Neutrophil (primary cell): ENCODE data around the gene TBC1D19.

ENCODE experiments used
- H3K27ac ChIP-seq: fragments of 200-600 bp; sonication (generic); 2 replicates; pipeline ENCODE4 v1.5.1; 2016; ENCODE audit warnings: mild to moderate bottlenecking, moderate library complexity
- H3K27me3 ChIP-seq: fragments of 200-600 bp; sonication (generic); 2 replicates; pipeline ENCODE4 v1.6.0; 2016; ENCODE audit warnings: mild to moderate bottlenecking
- H3K36me3 ChIP-seq: fragments of 200-600 bp; sonication (generic); 2 replicates; pipeline ENCODE4 v1.5.1; 2017
- H3K4me1 ChIP-seq, 2 experiments: fragments of 200-600 bp in 1 of 2; sonication (generic) in 1 of 2; 1 replicate in 1 of 2; 2 replicates in 1 of 2; pipeline versions ENCODE4 v1.5.1 to v1.6.1; 2013 to 2016; ENCODE audit warnings: low read depth in 1 of 2, low read length in 1 of 2, mild to moderate bottlenecking in 1 of 2, moderate library complexity in 1 of 2; ENCODE audit not compliant: control insufficient read depth in 1 of 2, insufficient read depth in 1 of 2
- H3K4me3 ChIP-seq, 2 experiments: fragments of 200-600 bp in 1 of 2; sonication (generic) in 1 of 2; 1 replicate in 1 of 2; 2 replicates in 1 of 2; pipeline ENCODE4 v1.5.1; 2013 to 2016; ENCODE audit warnings: low read depth in 1 of 2, low read length in 1 of 2, mild to moderate bottlenecking in 1 of 2, moderate library complexity in 1 of 2
- H3K9me3 ChIP-seq: fragments of 200-600 bp; sonication (generic); 2 replicates; pipeline ENCODE4 v1.5.1; 2016
- TF ChIP-seq, protein P1 (sequence below): fragments of 200-600 bp; sonication (generic); IDR thresholded peaks from 2 replicates; pipeline ENCODE4 v1.5.1; 2016; ENCODE audit warnings: antibody characterized with exemption

Gene TBC1D19

DNA sequence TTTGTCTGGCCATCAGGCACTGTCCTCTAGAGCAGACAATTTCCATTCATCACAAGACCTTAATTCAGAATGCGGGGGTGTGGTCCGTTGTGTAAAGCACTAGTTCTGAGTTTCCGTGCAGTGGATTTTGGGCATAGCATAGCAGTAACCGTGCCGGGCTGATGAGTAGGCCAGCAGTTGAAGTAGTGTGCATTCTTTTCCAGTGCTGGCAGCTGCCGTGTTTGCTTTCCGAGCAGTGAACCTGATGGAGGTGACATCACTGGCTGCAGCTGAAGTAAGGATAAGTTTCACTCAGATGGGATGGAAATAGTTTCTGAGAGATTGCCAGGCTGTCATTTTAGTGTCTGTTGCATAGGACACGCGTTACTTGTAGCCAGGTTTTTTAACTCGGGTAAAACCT, 169.7 kb downstream of the TBC1D19 start:
- H3K4me3 ChIP-seq = no peak overlapping the region
- H3K36me3 ChIP-seq = no peaks in the 10 kb centered on the region
- no peaks in the 10 kb centered on the region for H3K9me3 ChIP-seq
- H3K4me1 ChIP-seq = peaks cover 3 to 5% of the 10 kb centered on the region in 2 experiments
- no peaks in the 10 kb centered on the region for H3K27me3 ChIP-seq
- TF ChIP-seq, protein P1, sequence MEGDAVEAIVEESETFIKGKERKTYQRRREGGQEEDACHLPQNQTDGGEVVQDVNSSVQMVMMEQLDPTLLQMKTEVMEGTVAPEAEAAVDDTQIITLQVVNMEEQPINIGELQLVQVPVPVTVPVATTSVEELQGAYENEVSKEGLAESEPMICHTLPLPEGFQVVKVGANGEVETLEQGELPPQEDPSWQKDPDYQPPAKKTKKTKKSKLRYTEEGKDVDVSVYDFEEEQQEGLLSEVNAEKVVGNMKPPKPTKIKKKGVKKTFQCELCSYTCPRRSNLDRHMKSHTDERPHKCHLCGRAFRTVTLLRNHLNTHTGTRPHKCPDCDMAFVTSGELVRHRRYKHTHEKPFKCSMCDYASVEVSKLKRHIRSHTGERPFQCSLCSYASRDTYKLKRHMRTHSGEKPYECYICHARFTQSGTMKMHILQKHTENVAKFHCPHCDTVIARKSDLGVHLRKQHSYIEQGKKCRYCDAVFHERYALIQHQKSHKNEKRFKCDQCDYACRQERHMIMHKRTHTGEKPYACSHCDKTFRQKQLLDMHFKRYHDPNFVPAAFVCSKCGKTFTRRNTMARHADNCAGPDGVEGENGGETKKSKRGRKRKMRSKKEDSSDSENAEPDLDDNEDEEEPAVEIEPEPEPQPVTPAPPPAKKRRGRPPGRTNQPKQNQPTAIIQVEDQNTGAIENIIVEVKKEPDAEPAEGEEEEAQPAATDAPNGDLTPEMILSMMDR = no peak
- H3K27ac ChIP-seq = no peak overlapping the region

DNA sequence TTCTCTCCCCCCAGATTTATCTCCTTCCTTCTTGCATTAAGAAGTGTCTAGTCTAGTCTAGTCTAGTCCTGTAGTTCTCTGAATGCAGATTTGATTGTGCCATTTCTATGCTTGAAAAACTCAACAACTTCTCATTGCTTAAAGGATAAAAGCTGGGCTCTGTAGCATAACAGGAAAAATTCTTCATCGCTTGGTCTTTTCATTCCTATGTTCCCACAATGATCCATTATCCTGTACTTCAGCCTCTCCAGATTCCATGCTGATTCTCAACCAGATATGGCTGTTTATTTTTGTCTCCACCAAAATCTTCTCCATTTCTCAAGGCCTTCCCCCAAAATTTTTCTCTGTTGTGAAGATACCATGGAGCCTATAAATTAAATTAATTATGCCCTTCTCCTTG, 173.9 kb downstream of the TBC1D19 start:
- Histone ChIP-seq H3K4me1 (peaks cover 0 to 6% of the 10 kb centered on the region in 2 experiments), H3K27me3 (no peaks in the 10 kb centered on the region), H3K27ac (no peak overlapping the region), H3K4me3 (no peak overlapping the region), H3K36me3 (no peaks in the 10 kb centered on the region), H3K9me3 (no peaks in the 10 kb centered on the region)
- TF ChIP-seq, protein P1 = no peak

DNA sequence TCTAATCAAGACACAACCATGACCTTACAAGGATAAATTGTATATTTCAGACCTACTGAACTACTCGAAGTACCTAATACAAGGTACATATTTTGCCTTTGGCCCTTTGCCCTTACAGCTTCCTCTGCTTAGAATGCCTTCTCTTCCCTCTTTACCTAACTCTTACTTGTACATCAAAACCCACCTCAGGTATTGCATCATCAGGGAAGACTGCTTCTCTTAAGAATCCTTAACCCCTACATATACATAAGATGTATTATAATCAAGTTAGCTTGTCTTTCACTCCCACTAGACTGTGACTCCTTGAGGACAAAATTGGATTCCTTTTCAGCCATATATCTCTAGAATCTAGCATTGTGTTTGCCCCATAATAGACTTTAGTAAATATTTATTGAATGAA, 175.0 kb downstream of the TBC1D19 start:
- H3K9me3 ChIP-seq = no peaks in the 10 kb centered on the region
- no peaks in the 10 kb centered on the region for H3K27me3 ChIP-seq
- no peaks in the 10 kb centered on the region for H3K36me3 ChIP-seq
- no peak overlapping the region for H3K4me3 ChIP-seq
- no peak overlapping the region for H3K27ac ChIP-seq
- peaks cover 11 to 17% of the 10 kb centered on the region in 2 experiments for H3K4me1 ChIP-seq
- TF ChIP-seq, protein P1 = no peak

DNA sequence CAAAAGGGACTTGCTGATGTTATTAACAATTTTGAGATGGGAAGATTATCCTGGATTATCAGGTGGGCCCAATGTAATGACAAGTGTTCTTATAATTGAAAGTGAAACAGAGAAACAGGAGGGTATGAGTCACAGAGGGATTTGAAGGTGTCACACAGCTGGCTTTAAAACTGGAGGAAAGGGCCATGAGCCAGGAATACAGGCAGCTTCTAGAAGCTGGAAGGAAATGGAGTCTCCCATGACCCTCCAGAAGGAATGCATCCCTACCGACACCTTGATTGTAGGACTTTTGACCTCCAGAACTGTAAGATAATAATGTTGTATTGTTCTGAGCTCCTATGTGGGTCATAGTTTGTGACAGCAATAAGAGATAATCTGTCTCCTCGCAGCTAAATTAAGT, 178.8 kb downstream of the TBC1D19 start:
- peaks cover 47 to 55% of the 10 kb centered on the region in 2 experiments for H3K4me1 ChIP-seq
- H3K36me3 ChIP-seq = no peaks in the 10 kb centered on the region
- no peak overlapping the region for H3K4me3 ChIP-seq
- peak overlapping the region; percentile 59 for H3K27ac ChIP-seq
- no peaks in the 10 kb centered on the region for H3K9me3 ChIP-seq
- no peaks in the 10 kb centered on the region for H3K27me3 ChIP-seq
- TF ChIP-seq, protein P1 = no peak

DNA sequence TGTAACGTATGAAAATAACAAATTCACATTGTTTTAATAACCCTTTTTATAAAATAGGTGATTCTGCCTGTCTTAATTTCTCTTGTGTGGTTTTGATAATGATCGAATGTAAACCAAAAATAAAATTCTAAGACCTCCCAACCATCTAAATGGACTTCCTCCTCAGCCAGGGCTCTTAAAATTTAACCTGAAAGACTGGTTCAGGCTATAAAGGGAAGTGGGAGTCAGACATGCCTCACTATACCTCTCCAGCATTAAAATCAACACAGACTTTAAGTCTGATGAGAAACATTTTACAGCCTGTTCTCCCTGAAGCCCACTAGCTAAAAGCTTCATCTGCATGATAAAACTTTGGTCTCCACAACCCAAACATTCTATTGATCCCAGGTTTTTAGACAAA, 179.2 kb downstream of the TBC1D19 start:
- peak overlapping the region; percentile 59 for H3K27ac ChIP-seq
- H3K27me3 ChIP-seq = no peaks in the 10 kb centered on the region
- no peaks in the 10 kb centered on the region for H3K9me3 ChIP-seq
- H3K4me3 ChIP-seq = no peak overlapping the region
- TF ChIP-seq, protein P1 = no peak
- H3K36me3 ChIP-seq = no peaks in the 10 kb centered on the region
- peaks cover 49 to 56% of the 10 kb centered on the region in 2 experiments for H3K4me1 ChIP-seq

DNA sequence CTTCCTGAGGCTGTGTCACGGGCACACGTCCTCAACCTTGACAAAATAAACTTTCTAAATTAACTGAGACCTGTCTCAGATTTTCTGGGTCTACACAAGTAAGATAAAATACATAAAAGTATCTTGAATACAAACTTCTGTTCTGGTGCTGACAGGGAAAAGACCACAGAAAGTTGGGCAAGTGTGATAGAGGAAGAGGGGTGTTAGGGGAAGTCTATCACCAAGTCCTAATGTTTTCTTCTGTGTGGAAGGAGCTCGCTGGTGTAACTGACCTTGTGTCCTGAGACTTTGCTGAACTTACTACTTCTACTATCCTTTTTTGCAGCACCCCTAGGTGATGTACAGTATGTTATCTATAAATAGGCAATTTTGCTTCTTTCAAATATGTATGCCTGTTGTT, 179.8 kb downstream of the TBC1D19 start:
- H3K4me1 ChIP-seq = peaks cover 49 to 56% of the 10 kb centered on the region in 2 experiments
- peak overlapping the region; percentile 59 for H3K27ac ChIP-seq
- H3K27me3 ChIP-seq = no peaks in the 10 kb centered on the region
- H3K4me3 ChIP-seq = no peak overlapping the region
- no peaks in the 10 kb centered on the region for H3K9me3 ChIP-seq
- TF ChIP-seq, protein P1 = no peak
- H3K36me3 ChIP-seq = no peaks in the 10 kb centered on the region
